ENCODE measurements around the gene RHCE.
A peak's percentile ranks its signal among the peaks of the same experiment; 100 is the strongest.
"Not testable (repeated sequence)": the region's sequence is repeated elsewhere in the genome, so short reads cannot be mapped to it uniquely, and the experiment has no call there.

The RHCE gene

GRCh38 chr1:25458541-25459298 lies 38.1 kb upstream of the RHCE start:
- H3K27ac ChIP-seq, result peak overlapping the region; percentile 82
- no peak for TF ChIP-seq CTCF (conservative IDR thresholded peaks at IDR 0.05)

DNA sequence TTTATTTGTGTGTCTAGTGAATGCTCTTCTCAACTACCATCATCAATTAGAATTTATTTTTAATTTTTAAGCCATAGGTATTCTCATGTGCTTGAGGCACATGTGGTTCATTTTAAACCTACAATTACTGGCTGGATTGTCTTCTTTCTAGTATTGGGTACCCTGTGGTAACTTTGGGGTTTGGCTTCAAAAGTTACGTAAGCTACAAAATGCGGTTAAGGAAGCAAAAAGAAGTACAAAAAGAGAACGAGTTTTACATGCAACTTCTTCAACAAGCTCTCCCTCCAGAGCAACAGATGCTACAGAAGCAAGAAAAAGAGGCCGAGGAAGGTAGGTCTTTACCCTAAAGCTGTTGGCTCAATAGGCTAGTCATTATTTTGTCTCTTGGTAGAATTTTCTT lies 35.9 kb upstream of the RHCE start:
- H3K27ac ChIP-seq, result peak overlapping the region; percentile 2; the same call in 1 of the 2 replicates
- no peak for TF ChIP-seq CTCF (conservative IDR thresholded peaks at IDR 0.05)

DNA sequence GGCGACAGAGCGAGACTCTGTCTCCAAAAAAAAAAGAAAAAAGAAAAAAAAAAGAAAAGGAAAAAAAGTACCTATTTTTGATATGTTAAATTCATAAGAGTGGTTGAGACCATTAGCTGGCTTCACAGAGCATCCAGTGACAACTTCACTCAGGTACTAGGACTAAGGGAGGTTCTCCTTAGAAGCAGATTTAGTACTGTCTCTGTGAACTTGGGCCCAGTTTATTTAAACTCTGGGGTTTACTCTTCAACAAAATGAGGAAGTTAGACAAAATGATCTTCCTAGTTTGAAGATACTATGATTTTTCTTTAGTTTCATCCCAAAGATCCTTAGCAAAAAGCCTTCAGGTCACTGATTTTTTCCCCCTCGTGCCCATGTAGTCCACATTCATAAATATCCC lies 31.3 kb upstream of the RHCE start:
- no peak for TF ChIP-seq CTCF (conservative IDR thresholded peaks at IDR 0.05)
- H3K27ac ChIP-seq, result no peak overlapping the region

- no peak for TF ChIP-seq CTCF (conservative IDR thresholded peaks at IDR 0.05)
Observed at GRCh38 chr1:25450891-25451290, 30.3 kb upstream of the RHCE start.

GRCh38 chr1:25447547-25447946 lies 26.9 kb upstream of the RHCE start:
- no peak for TF ChIP-seq CTCF (conservative IDR thresholded peaks at IDR 0.05)
- no peak overlapping the region for H3K27ac ChIP-seq

More at GRCh38 chr1:25450891-25451290, 30.3 kb upstream of the RHCE start:
- H3K27ac ChIP-seq, result no peak overlapping the region

GRCh38 chr1:25445993-25446538 lies 25.4 kb upstream of the RHCE start:
- no peak for TF ChIP-seq CTCF (conservative IDR thresholded peaks at IDR 0.05)
- no peak overlapping the region for H3K27ac ChIP-seq

DNA sequence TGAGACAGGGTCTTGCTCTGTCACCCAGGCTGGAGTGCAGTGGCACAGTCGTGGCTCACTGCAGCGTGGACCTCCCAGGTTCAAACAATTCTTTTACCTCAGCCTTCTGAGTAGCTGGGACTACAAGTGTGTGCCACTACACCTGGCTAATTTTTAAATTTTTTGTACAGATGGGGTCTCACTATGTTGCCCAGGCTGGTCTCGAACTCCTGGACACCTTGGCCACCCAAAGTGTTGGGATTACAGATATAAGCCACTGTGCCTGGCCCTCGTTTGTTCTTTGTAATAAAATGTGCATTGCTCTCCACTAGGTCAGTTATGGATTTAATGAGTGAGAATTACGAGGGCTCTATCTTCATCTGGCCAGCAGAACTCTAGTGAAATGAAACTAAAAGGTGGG lies 24.0 kb upstream of the RHCE start:
- not testable (repeated sequence) for H3K27ac ChIP-seq

DNA sequence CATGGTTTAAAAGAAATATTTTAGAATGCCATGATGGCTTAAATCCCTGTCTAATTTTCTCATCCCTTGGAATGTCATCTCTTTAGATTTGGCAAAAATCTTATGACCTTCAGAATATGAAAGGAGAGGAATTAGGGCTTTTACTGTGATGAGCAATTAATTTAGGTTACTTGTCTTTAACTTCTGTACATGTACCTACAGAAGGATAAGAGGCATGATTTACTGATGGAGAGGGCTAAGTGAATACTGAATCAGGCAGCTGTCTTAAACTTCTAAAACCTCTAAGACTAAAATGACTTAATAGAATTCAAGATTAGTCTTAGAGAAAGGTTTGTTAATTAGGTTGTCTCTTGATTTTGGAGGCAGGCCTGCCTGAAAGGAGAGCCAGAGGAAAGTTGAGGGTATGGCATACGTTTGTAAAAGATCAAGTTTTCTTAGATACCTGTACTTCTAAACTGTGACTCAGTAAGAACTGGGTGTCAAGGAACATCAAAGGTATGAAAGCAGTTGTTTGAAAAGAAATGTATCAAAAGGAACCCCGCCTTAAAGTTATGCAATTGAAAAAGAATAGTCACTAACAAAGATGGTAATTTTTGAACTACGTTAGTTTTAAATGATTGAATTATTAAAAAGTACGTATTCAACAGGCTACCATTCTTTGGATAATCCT lies 22.5 kb upstream of the RHCE start:
- no peak for TF ChIP-seq CTCF (conservative IDR thresholded peaks at IDR 0.05)
- H3K27ac ChIP-seq, result no peak overlapping the region

Data from VCaP (cell line).